ENCODE measurements around the gene UAP1L1. TPM values are rescaled to one million over a fixed set of nuclear protein-coding genes. Genes with fewer than 3 reads are reported as not detected.

UAP1L1 gene
- polyA plus RNA-seq, 2 of the 4 experiments (the other 2 are of a cell fraction): 1.2 to 7.8 TPM

GRCh38 chr9:137114613-137115393, 37.5 kb downstream of the UAP1L1 start, which contains the start of gene DPP7 (continued):
- TF ChIP-seq NR3C1 (IDR thresholded peaks at IDR 0.05) (no peak), CBX2 (IDR thresholded peaks at IDR 0.05; ENCODE audit: borderline replicate concordance, low read depth) (no peak), BCL3 (IDR thresholded peaks at IDR 0.05) (peak; percentile 62; the same call in 2 of the 3 replicates), ZNF302 (CRISPR knock-in tag; IDR thresholded peaks at IDR 0.05) (no peak), REST (IDR thresholded peaks at IDR 0.05) (no peak), EHMT2 (IDR thresholded peaks at IDR 0.05; ENCODE audit: low read depth) (no peak), HES2 (IDR thresholded peaks at IDR 0.05) (no peak), HDAC2 (IDR thresholded peaks at IDR 0.05) (no peak), NFE2L2 (conservative IDR thresholded peaks at IDR 0.05; ENCODE audit: low read length) (no peak), TFCP2L1 (CRISPR knock-in tag; IDR thresholded peaks at IDR 0.05) (no peak), MAFK (IDR thresholded peaks at IDR 0.05; ENCODE audit: partially characterized antibody) (no peak), JUN (IDR thresholded peaks at IDR 0.05) (peak; percentile 55 to 79; a peak in 3 of 5 replicates), HOXB5 (CRISPR knock-in tag; IDR thresholded peaks at IDR 0.05) (0 out of 2 replicates have a peak, but pooled peaks have one; percentile 46), BHLHE40 (IDR thresholded peaks at IDR 0.05; ENCODE audit: low read depth, low read length) (no peak), MAZ (IDR thresholded peaks at IDR 0.05; ENCODE audit: borderline replicate concordance, low read depth, low read length) (no peak), POLR2A (IDR thresholded peaks at IDR 0.05; ENCODE audit: low read length) (peak; percentile 65), TP53 (CRISPR knock-in tag; IDR thresholded peaks at IDR 0.05) (0 out of 2 replicates have a peak, but pooled peaks have one; percentile 54), HEYL (CRISPR knock-in tag; IDR thresholded peaks at IDR 0.05) (no peak), SMC3 (IDR thresholded peaks at IDR 0.05) (no peak), CHD4 (IDR thresholded peaks at IDR 0.05; ENCODE audit: borderline replicate concordance) (no peak), JUNB (IDR thresholded peaks at IDR 0.05) (no peak), RARB (CRISPR knock-in tag; IDR thresholded peaks at IDR 0.05) (no peak), CEBPB (IDR thresholded peaks at IDR 0.05) (no peak), ELK1 (IDR thresholded peaks at IDR 0.05; ENCODE audit: low read depth, low read length) (no peak), FOXS1 (CRISPR knock-in tag; IDR thresholded peaks at IDR 0.05) (no peak), CHD2 (IDR thresholded peaks at IDR 0.05; ENCODE audit: low read length, partially characterized antibody) (no peak), PHF8 (IDR thresholded peaks at IDR 0.05; ENCODE audit: borderline replicate concordance, low read depth) (no peak)
- TF ChIP-seq, protein P1, sequence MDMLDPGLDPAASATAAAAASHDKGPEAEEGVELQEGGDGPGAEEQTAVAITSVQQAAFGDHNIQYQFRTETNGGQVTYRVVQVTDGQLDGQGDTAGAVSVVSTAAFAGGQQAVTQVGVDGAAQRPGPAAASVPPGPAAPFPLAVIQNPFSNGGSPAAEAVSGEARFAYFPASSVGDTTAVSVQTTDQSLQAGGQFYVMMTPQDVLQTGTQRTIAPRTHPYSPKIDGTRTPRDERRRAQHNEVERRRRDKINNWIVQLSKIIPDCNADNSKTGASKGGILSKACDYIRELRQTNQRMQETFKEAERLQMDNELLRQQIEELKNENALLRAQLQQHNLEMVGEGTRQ (IDR thresholded peaks at IDR 0.05): peak; percentile 75
- TF ChIP-seq, protein P2, sequence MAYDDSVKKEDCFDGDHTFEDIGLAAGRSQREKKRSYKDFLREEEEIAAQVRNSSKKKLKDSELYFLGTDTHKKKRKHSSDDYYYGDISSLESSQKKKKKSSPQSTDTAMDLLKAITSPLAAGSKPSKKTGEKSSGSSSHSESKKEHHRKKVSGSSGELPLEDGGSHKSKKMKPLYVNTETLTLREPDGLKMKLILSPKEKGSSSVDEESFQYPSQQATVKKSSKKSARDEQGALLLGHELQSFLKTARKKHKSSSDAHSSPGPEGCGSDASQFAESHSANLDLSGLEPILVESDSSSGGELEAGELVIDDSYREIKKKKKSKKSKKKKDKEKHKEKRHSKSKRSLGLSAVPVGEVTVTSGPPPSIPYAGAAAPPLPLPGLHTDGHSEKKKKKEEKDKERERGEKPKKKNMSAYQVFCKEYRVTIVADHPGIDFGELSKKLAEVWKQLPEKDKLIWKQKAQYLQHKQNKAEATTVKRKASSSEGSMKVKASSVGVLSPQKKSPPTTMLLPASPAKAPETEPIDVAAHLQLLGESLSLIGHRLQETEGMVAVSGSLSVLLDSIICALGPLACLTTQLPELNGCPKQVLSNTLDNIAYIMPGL (CRISPR knock-in tag; IDR thresholded peaks at IDR 0.05; ENCODE audit: borderline replicate concordance): no peak
- TF ChIP-seq, protein P3, sequence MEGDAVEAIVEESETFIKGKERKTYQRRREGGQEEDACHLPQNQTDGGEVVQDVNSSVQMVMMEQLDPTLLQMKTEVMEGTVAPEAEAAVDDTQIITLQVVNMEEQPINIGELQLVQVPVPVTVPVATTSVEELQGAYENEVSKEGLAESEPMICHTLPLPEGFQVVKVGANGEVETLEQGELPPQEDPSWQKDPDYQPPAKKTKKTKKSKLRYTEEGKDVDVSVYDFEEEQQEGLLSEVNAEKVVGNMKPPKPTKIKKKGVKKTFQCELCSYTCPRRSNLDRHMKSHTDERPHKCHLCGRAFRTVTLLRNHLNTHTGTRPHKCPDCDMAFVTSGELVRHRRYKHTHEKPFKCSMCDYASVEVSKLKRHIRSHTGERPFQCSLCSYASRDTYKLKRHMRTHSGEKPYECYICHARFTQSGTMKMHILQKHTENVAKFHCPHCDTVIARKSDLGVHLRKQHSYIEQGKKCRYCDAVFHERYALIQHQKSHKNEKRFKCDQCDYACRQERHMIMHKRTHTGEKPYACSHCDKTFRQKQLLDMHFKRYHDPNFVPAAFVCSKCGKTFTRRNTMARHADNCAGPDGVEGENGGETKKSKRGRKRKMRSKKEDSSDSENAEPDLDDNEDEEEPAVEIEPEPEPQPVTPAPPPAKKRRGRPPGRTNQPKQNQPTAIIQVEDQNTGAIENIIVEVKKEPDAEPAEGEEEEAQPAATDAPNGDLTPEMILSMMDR (IDR thresholded peaks at IDR 0.05): no peak
- TF ChIP-seq, protein P4, sequence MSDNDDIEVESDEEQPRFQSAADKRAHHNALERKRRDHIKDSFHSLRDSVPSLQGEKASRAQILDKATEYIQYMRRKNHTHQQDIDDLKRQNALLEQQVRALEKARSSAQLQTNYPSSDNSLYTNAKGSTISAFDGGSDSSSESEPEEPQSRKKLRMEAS (IDR thresholded peaks at IDR 0.05): peak; percentile 89

Data from A549 (cell line).